Stimulated activated CD8-positive, alpha-beta memory T cell treated with anti-CD3 and anti-CD28 coated beads, Interleukin-12 subunit alpha, Interleukin-12 subunit beta, amount 100 ng/mL, for 24 hours (primary cell): ENCODE results near the gene AGPAT4.
"Not testable (repeated sequence)": the region's sequence is repeated elsewhere in the genome, so short reads cannot be mapped to it uniquely, and the experiment has no call there.

Experiments used
- DNase-seq: peaks from one replicate; pipeline ENCODE4 v3.0.0-alpha.2; 2020; ENCODE audit errors: extremely low read depth

AGPAT4 gene

DNA sequence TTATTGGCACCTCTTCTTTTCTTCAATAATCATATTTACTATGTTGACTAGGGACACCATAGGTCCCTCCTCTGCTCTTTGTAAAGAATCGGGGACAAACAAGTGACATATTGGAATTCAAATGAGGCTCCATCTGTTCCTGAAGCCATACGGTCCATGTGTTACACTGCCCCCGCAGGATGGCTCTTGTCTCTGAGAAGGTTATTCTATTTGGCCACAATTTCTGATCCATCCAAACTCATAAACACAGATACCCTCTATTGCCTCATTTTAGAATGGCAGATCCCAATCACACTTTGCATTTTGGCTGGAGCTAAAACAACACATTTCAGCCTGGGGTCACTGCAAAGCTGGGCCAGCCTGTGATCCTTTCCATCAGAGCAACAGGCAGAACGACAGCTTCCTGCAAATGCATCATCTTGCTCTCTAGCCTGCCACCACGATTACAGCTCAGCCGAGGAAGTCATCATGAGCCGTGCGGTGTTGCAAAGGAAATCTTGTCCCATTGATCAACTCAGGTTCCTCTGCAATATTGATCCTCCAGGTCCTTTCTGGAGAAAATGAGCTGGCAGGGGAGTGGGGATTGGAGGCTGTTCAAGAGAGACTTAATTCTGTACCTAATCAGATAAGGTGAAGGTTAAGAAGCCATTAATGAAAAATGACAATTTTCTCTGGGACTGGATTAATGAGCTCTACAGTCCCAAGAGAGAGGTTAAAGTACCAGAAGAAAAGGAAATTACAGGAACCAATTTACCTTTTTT lies 73.1 kb downstream of the AGPAT4 start:
- DNase-seq = no peak

DNA sequence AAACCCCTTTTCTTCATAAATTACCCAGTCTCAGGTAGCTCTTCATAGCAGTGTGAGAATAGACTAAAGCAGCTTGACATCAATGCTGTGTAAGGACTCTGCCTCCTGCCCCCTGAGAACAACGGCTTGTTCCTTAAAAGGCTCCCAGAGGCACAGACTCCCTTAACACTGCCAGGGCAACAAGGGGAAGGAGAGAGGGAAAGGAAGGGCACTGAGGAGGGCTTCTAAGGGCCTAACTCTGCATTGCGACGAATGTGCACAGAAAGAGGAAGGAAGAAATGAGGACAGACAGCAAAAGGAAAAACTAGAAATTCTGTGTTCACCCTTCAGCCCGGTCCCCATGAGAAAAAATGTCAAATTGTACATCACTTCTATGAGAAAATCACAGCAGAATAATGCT lies 74.0 kb downstream of the AGPAT4 start:
- DNase-seq = no peak

DNA sequence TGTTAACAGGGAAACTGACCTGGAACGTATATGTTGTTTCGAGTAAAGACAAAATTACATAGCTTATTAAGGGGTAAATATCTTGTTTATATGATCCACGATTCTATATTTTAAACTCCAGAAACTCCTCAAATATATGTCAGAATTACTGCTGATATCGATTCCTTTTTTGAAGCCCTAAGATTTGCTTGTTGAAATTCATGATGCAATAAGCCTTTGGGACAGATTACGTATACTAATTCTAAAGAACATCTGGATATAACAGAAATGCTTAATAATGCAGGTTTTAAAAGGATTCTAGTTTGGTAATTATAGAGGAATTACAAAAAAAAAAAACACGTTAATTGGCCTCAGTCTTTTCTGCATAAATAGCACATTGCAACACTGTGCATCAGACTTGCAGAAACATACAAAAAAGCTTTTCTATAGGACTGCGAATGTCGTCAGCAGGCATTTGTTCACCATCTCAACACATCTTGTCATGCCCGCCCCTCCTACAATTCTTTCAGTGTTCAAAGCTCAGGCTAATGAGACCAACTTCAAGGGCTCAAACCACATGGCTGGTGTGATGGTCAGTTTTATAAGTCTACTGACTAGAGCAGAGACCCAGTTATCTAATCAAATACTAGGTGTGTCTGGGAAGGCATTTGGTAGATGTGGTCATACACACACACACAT lies 74.9 kb downstream of the AGPAT4 start:
- DNase-seq = no peak

DNA sequence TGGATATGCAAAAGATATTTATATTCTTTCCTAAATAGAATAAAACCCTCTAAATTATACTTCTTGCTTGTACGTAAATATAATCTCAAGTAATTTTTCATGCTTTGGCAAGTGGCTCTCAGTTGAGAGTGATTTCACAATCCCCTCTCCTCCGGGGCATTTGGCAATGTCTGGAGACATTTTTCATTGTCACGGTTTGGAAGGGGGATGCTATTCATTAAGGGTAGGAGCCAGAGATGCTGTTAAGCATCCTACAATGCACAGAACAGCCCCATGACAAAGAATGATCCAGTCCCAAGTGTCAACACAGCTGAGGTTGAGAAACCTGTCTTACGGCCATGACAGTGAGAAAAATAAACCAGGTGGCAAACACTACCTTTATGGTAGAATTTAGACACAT lies 75.7 kb downstream of the AGPAT4 start:
- DNase-seq = no peak

DNA sequence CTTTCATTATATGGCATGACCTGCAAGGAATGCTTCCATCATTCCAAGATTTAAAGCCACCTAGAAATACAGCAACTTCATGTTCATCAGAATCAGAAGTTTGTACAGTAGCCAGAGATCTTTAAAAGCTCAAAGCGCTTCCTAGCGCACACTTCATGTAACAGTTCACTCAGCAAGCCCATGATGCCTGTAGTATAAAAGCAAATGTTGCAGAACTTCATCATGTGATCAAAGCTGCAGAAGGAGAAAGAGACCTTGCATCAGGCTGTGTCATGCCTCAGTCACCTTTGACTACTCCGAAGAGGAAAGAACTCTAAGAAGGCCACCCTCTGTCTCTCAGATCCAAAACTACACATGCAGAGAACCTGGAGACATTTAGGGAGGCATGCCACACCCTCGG lies 78.5 kb downstream of the AGPAT4 start:
- no peak for DNase-seq

DNA sequence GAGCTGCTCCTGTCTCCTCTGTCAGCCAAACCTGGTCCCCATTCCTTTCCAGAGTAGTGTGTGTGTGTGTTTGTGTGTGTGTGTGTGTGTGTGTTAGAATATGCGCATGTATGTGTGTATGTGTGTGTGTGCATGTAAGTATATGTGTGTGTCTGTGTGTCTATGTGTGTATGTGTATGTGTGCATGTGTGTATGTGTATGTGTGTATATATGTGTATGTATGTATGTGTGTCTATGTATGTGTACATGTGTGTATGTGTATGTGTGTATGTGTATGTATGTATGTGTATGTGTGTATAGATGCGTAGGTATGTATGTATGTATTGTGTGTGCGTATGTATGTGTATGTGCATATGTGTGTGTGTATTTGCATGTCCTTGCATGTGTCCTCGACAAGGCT lies 79.5 kb downstream of the AGPAT4 start:
- DNase-seq = no peak

DNA sequence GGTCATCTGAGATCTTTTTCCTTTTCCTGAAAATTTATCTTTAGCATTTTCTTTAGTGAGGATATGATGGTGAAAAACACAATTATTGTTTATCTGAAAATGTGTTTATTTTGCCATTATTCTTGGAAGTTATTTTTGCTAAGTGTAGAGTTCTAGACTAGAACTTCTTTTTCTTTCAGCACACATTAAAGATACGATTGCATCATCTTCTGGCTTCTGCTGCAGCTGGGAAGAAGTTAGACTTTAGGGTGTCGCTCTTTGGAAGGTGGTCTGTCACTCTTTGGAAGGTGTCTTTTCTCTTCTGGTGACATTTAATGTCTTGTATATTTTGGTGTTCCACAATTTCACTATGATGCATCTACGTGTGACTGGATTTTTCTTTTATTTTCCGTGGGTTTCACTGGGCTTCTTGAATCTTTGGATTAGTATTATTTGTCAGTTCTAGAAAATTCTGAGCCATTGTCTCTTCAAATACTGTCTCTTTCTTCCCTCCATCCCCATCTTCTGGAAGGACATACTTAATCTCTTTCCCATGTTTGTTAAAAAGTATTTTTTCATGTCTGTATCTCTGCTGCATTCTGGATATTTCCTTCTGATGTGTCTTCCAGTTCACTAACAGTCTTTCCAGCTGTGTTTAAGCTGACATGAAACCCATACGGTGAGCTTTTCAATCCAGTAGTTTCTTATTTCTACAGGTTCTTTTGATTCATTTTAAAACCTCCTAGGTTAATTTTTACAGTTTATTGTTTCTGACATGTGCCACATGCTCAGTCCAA lies 81.0 kb downstream of the AGPAT4 start:
- DNase-seq = no peak

DNA sequence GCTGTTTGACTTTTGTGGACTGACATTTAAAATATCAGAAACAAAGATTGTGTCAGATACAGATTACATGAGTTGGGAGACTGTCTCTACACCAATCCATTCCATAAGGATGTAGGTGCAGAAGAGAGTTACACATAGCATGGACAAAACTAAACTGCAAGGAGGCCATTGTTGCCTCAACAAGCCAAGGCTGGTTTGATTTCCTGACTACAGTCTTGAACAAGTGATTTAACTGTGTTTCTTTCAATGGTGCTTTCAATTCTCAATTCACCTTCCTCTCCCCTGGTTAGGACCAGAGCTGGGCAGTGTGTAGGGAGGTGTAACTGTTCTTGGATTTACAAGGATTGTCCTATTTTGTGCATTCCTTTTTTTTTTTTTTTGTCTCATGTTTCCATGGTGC lies 82.2 kb downstream of the AGPAT4 start:
- no peak for DNase-seq

DNA sequence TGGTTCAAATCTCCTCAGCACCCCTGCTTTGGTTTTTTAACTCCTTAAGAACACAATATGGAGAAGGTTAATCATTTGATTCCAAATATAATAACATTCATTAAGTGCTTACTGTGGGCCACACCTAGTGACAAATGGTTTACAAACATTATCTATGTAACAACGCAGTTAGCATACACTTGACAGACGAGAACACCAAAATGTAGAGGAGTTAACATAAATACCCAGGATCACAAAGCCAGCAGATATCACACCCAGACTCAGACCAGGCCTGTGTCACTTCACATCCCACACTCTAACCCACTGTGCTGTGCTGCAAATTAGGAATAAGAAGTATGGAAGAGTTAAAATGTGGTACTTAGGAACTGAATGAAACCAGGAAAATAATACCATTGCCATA lies 82.9 kb downstream of the AGPAT4 start:
- DNase-seq = no peak

DNA sequence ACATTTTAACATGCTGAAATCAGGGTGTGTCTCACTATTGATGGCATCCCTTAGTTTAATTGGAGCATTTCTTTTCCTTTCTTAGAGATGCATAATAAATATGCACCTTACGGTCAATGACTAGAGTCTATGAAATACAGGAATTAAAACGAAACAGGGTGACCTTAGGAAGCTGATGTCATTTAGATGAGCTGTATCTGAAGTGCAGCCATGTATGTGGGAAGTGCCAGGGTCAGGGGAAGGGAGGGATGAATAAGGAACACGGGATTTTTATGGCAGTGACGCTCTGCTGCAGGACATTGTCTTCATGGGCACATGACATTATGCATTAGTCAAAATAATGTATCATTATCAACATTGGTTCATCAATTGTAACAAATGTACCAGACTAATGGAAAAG lies 84.0 kb downstream of the AGPAT4 start:
- DNase-seq = no peak

DNA sequence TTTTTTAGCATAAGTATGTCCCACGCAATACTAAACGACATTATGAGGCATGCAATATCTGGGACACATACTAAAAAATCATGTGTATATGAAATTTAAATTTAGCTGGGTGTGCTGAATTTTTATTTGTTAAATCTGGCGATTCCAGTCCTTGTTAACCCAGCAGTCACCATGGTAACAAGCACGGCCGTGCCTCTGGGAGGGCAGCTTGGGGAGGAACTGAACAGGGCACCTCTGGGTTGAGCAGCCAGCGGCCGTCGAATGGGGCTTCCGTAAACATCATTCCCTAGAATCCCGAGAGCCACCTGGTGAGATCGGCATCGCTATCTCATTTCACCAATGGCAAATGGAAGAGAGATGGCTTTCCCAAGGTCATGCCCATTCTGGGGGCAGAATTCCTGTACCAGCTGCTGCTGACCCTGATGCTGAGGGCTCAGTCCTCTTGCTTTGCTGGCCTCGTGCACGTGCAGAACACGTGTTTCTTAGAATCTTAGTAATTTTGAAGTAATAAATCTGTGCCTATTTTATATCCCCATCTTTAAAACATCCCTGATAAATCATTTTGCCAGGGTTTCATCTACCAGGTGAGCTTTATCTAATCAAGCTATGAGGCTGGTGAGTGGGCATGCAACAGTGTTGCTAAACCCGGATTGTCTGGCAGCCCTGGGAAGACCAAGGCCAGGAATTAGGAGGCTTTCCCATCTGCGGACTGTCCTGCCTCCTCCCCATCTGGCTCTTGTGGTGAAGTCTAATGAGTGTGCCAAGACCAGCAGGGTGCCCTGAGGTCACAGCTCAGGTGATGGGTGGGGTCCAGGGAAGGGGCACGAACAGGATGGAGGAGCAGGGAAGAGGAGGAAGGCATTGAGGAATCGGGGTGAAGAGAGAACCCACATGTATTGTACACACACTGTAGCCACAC lies 85.1 kb downstream of the AGPAT4 start:
- DNase-seq = no peak

DNA sequence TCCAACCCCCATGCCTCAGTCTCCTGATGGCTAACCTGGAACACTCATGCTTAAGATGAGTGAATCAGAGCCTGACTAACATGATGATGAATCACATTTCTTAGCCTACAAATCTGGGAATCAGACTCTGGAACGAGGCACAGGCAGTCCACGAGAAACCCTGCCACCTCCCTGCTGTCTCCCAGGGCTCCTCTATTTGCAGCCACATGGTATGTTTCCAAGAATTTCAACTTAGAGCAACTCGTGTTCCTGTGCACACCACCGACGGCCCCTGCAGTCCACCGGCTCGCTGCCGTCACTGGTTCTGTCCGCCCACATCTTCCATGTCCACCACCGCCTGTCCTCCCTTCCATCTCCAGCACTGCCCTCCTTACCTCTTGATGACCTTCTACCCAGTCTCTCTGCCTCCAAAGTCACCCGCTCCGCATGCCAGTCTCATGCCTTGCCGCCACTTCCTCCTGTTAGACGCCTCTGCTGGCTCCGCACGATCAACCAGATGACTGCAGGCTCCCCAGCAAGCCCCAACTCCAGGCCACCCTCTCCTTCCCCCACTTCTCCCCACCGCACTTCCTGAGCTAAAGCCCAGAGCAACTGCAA lies 87.6 kb downstream of the AGPAT4 start:
- no peak for DNase-seq

DNA sequence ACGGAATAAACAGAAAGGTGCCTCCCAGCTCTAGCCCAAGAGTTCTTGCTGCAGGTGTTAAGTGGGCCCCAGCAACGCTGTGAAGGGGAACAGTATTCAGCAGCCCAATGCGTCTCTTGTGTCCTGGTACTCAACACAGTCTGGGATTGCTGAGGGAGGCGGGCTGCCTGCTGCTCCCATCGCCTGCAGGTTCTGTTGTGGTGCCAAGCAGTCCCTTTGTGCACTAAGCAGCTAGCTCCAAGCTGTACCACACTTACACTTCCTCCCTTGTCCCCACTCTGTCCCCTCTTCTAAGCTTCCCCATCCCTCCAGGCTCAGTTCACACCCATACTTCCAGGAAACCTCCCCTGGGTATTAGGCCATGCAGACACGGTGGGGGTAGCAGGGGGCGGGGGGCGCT lies 92.7 kb downstream of the AGPAT4 start:
- DNase-seq = no peak

DNA sequence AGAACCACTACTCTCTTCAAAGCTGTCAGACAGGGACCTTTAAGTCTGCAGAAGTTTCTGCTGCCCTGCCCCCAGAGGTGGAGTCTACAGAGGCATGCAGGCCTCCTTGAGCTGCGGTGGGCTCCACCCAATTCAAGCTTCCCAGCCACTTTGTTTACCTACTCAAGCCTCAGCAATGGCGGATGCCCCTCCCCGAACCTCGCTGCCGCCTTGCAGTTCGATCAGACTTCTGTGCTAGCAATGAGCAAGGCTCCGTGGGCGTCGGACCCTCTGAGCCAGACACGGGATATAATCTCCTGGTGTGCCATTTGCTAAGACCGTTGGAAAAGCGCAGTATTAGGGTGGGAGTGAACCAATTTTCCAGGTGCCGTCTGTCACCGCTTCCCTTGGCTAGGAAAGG lies 95.7 kb downstream of the AGPAT4 start:
- DNase-seq = not testable (repeated sequence)

DNA sequence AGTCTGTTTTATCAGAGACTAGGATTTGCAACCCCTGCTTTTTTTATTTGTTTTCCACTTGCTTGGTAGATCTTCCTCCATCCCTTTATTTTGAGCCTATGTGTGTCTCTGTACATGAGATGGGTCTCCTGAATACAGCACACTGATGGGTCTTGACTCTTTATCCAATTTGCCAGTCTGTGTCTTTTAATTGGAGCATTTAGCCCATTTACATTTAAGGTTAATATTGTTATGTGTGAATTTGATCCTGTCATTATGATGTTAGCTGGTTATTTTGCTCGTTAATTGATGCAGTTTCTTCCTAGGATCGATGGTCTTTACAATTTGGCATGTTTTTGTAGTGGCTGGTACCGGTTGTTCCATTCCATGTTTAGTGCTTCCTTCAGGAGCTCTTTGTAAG lies 97.4 kb downstream of the AGPAT4 start:
- not testable (repeated sequence) for DNase-seq

DNA sequence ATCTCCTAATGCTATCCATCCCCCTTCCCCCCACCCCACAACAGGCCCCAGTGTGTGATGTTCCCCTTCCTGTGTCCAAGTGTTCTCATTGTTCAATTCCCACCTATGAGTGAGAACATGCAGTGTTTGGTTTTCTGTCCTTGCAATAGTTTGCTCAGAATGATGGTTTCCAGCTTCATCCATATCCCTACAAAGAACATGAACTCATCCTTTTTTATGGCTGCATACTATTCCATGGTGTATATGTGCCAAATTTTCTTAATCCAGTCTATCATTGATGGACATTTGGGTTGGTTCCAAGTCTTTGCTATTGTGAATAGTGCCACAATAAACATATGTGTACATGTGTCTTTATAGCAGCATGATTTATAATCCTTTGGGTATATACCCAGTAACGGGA lies 101.1 kb downstream of the AGPAT4 start:
- not testable (repeated sequence) for DNase-seq

DNA sequence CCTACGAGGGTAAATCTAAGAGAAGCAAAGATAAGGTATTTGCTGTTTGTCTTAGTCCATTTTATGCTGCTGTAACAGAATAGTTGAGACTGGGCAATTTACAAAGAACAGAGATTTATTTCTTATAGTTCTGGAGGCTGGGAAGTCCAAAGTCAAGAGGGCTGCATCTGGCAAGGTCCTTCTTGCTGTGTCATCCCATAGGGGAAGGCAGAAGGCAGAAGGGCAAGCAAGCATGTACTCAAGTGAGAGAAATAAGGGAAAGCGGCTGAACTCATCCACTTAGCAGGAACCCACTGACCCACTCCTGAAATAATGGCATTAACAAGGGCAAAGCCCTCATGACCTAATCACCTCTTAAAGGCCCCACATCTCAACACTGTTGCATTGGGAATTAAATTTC lies 102.7 kb downstream of the AGPAT4 start:
- no peak for DNase-seq

DNA sequence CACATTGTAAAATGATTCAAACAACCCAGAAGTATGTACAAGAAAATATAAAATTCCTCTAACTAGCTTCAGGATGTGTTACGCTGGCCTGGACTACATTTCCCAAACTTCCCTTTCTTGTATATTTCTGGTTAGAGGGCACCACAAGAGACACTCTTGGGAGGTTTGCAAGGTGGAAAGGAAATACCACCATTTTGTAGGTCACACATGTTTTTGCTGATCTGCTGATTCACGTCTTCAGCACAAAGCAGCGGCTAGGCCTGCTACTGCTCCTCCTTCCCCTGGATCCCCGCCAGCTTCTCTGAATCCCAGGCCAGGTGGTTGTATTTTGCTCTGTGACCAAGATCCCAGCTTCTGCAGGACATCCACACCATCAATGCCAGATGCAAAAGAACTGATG lies 104.2 kb downstream of the AGPAT4 start:
- no peak for DNase-seq

DNA sequence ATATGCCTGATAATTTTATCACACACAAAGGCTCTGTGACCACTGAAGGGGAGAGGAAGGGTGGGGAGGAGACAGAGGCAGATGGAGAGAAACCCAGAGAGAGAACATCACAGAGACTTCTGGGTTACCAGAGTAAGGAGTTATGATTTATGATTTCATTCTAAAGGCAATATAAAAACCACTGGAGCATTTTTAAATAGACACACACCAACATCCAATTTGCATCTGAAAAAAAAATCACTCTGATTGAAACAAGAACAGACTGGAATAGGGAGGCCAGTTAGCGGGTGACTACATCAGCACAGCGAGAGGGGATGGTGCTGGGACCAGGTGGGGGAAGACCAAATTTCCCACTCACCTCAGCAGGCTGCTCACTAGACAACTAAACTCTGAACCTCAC lies 104.8 kb downstream of the AGPAT4 start:
- DNase-seq = no peak

DNA sequence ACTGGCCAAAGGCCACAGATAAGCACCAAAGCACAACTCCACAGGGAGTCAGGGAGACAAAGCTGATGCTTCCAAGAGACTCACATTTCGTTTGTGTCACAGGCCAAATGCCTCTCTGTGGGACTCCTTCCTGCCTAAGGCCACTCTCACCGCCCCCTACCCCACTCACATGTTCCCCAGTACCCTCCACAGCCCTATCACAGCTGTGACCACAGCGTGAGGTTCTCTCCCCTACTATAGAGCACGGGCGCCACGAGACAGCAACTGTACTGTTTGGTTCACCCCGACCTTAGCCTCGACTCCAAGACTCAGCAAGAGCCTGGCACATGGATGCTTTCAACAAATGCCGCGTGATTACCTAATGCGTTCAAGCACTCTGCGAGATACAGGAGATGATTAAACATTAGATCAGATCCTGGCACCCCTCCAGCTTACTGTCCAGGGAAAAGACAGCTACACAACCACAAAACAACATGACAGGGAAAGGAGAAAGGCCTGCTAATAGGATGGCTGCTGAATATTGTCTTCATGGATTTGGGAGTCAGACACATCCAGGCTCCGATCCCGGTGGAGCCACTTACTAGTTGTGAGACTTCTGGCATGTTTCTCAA lies 105.5 kb downstream of the AGPAT4 start:
- no peak for DNase-seq

DNA sequence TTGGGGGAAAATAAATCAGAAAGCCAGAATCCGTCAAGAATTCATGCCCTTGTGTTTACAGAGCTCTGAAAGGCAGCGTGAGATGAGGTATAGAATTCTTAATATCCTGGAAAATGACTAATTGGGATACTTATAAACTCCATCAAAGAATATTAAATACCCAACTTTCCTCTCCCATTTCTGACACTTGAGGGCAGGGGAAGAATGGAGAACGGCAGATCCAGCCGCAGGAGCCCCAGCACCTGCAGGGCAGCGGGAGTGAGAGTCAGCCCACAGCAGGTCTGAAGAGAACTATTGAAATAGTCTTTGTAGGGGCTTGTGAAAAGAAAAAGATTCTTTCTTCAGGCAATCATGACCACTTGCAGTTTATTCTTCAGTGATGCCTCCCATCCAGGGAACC lies 107.2 kb downstream of the AGPAT4 start:
- DNase-seq = no peak
